ENCODE results near the gene NKG7. TPM values are rescaled to one million over a fixed set of nuclear protein-coding genes. Genes with fewer than 3 reads are reported as not detected.
"Not testable (repeated sequence)": the region's sequence is repeated elsewhere in the genome, so short reads cannot be mapped to it uniquely, and the experiment has no call there.

Gene NKG7
- total RNA-seq, 1 experiment from 2014 or later = not detected

- Histone ChIP-seq H2AFZ (no peak overlapping the region), H4K20me1 (ENCODE audit: insufficient read depth) (no peaks in the 10 kb centered on the region), H3K9me3 (ENCODE audit: insufficient read depth, low read depth) (peaks cover 6% of the 10 kb centered on the region; the same call in 1 of the 2 replicates), H3K36me3 (ENCODE audit: low read depth) (no peaks in the 10 kb centered on the region), H3F3A (ENCODE audit: insufficient read depth, low read depth) (no peaks in the 10 kb centered on the region), H3K4me1 (replicated peaks; ENCODE audit: insufficient read depth) (no peaks in the 10 kb centered on the region), H3K27me3 (ENCODE audit: insufficient read depth, low read depth) (no peaks in the 10 kb centered on the region), H3K4me3 (no peak overlapping the region), H3K9me2 (ENCODE audit: insufficient read depth) (no peaks in the 10 kb centered on the region), H3K27ac (no peak overlapping the region), H3K4me2 (no peak overlapping the region), H3K79me2 (ENCODE audit: low read depth) (no peaks in the 10 kb centered on the region)
- BruUV-seq (replicated peaks) = no TSS peak
- TF ChIP-seq CTCF (conservative IDR thresholded peaks at IDR 0.05) (no peak), EZH2 (IDR thresholded peaks at IDR 0.05; ENCODE audit: low read depth) (no peak)
- intact Hi-C loops (cut with micrococcal nuclease; ENCODE audit: unreplicated experiment) = no loop called here
- POLR2A ChIA-PET (ENCODE audit: unreplicated experiment) = interaction anchor here (1.0 kb wide), 1 partner anchor 33 kb away, joined by 3 read pairs; no protein-coding TSS in a partner anchor
- CTCF ChIA-PET = no interaction called here
- DNase-seq = no peak
Measured at GRCh38 chr19:51402117-51402516, 29.7 kb upstream of the NKG7 start.

- H3K9me3 ChIP-seq (ENCODE audit: insufficient read depth, low read depth); H3K9me2 ChIP-seq (ENCODE audit: insufficient read depth); DNase-seq; H3K4me3 ChIP-seq; H4K20me1 ChIP-seq (ENCODE audit: insufficient read depth); H3K4me2 ChIP-seq; H3F3A ChIP-seq (ENCODE audit: insufficient read depth, low read depth); H3K36me3 ChIP-seq (ENCODE audit: low read depth); H3K27ac ChIP-seq; H3K79me2 ChIP-seq (ENCODE audit: low read depth); H3K27me3 ChIP-seq (ENCODE audit: insufficient read depth, low read depth); BruUV-seq (replicated peaks); POLR2A ChIA-PET (ENCODE audit: unreplicated experiment); H2AFZ ChIP-seq; CTCF ChIA-PET; H3K4me1 ChIP-seq (replicated peaks; ENCODE audit: insufficient read depth): not testable (repeated sequence)
- intact Hi-C loops (cut with micrococcal nuclease; ENCODE audit: unreplicated experiment) = loop anchor here (2.0 kb wide), 1 partner anchor 39 kb away; no protein-coding TSS in a partner anchor
Measured at GRCh38 chr19:51399936-51400335, 27.5 kb upstream of the NKG7 start.

GRCh38 chr19:51399231-51399630 is 26.8 kb upstream of the NKG7 start:
- peaks cover 10% of the 10 kb centered on the region for H3K4me1 ChIP-seq (replicated peaks; ENCODE audit: insufficient read depth)
- no peak overlapping the region for H3K27ac ChIP-seq
- no peaks in the 10 kb centered on the region for H4K20me1 ChIP-seq (ENCODE audit: insufficient read depth)
- ChIA-PET POLR2A (ENCODE audit: unreplicated experiment) (no interaction called here), CTCF (interaction anchor here (0.6 kb wide), 1 partner anchor 58 kb away, joined by 3 read pairs; no protein-coding TSS in a partner anchor)
- H3K36me3 ChIP-seq (ENCODE audit: low read depth) = no peaks in the 10 kb centered on the region
- H3K9me2 ChIP-seq (ENCODE audit: insufficient read depth) = no peaks in the 10 kb centered on the region
- BruUV-seq (replicated peaks) = no TSS peak
- peaks cover 7% of the 10 kb centered on the region; the same call in 1 of the 2 replicates for H3K79me2 ChIP-seq (ENCODE audit: low read depth)
- no peak overlapping the region for H3K4me2 ChIP-seq
- H3F3A ChIP-seq (ENCODE audit: insufficient read depth, low read depth) = no peaks in the 10 kb centered on the region
- no peak overlapping the region for H3K4me3 ChIP-seq
- intact Hi-C loops (cut with micrococcal nuclease; ENCODE audit: unreplicated experiment) = loop anchor here (2.0 kb wide), 1 partner anchor 40 kb away; no protein-coding TSS in a partner anchor
- no peak overlapping the region for H2AFZ ChIP-seq
- no peak for DNase-seq
- TF ChIP-seq EZH2 (IDR thresholded peaks at IDR 0.05; ENCODE audit: low read depth) = no peak
- no peak for TF ChIP-seq CTCF (conservative IDR thresholded peaks at IDR 0.05)
- peaks cover 6% of the 10 kb centered on the region; the same call in 1 of the 2 replicates for H3K9me3 ChIP-seq (ENCODE audit: insufficient read depth, low read depth)
- H3K27me3 ChIP-seq (ENCODE audit: insufficient read depth, low read depth) = no peaks in the 10 kb centered on the region
